ENCODE data around the gene SYNCRIP.
"Not testable (repeated sequence)": the region's sequence is repeated elsewhere in the genome, so short reads cannot be mapped to it uniquely, and the experiment has no call there.

The SYNCRIP gene

GRCh38 chr6:85669735-85670194 is 27.1 kb upstream of the SYNCRIP start:
- peak in 1 of 2 donors; percentile 7 for DNase-seq (ENCODE audit: low read depth in 2 of 2)

GRCh38 chr6:85662251-85662650 is 19.6 kb upstream of the SYNCRIP start:
- DNase-seq (ENCODE audit: low read depth in 2 of 2), result no peak

- no peak for DNase-seq (ENCODE audit: low read depth in 2 of 2)
Observed at GRCh38 chr6:85660181-85660611, 17.5 kb upstream of the SYNCRIP start.

GRCh38 chr6:85650606-85651005 is 7.9 kb upstream of the SYNCRIP start:
- DNase-seq (ENCODE audit: low read depth in 2 of 2), result no peak

- no peak for DNase-seq (ENCODE audit: low read depth in 2 of 2)
Observed at GRCh38 chr6:85644279-85644762, 1.6 kb upstream of the SYNCRIP start.

GRCh38 chr6:85643537-85644278 is 1.0 kb upstream of the SYNCRIP start:
- DNase-seq (ENCODE audit: low read depth in 2 of 2), result peak; percentile 38 to 49

- DNase-seq (ENCODE audit: low read depth in 2 of 2), result peak; percentile 28 to 30
Observed at GRCh38 chr6:85641897-85642773, 551 bp downstream of the SYNCRIP start.

GRCh38 chr6:85641522-85641896 is 1.2 kb downstream of the SYNCRIP start:
- DNase-seq (ENCODE audit: low read depth in 2 of 2), result no peak

GRCh38 chr6:85640821-85641220 is 1.9 kb downstream of the SYNCRIP start:
- no peak for DNase-seq (ENCODE audit: low read depth in 2 of 2)

- DNase-seq (ENCODE audit: low read depth in 2 of 2), result no peak
Observed at GRCh38 chr6:85637579-85637978, 5.1 kb downstream of the SYNCRIP start.

- DNase-seq (ENCODE audit: low read depth in 2 of 2), result no peak
Observed at GRCh38 chr6:85632164-85632942, 10.3 kb downstream of the SYNCRIP start.

- DNase-seq (ENCODE audit: low read depth in 2 of 2), result not testable (repeated sequence)
Observed at GRCh38 chr6:85631117-85631516, 11.6 kb downstream of the SYNCRIP start.

- no peak for DNase-seq (ENCODE audit: low read depth in 2 of 2)
Observed at GRCh38 chr6:85628353-85628752, 14.3 kb downstream of the SYNCRIP start.

- DNase-seq (ENCODE audit: low read depth in 2 of 2), result no peak
Observed at GRCh38 chr6:85620308-85620707, 22.4 kb downstream of the SYNCRIP start.

GRCh38 chr6:85614780-85615179 is 27.9 kb downstream of the SYNCRIP start:
- no peak for DNase-seq (ENCODE audit: low read depth in 2 of 2)

- no peak for DNase-seq (ENCODE audit: low read depth in 2 of 2)
Observed at GRCh38 chr6:85612690-85613474, 29.8 kb downstream of the SYNCRIP start.

- DNase-seq (ENCODE audit: low read depth in 2 of 2), result no peak
Observed at GRCh38 chr6:85610182-85610895, 32.3 kb downstream of the SYNCRIP start.

GRCh38 chr6:85602100-85602499 is 40.6 kb downstream of the SYNCRIP start:
- DNase-seq (ENCODE audit: low read depth in 2 of 2), result no peak

GRCh38 chr6:85600713-85601313 is 41.9 kb downstream of the SYNCRIP start:
- no peak for DNase-seq (ENCODE audit: low read depth in 2 of 2)

Data from activated CD8-positive, alpha-beta memory T cell treated with anti-CD3 and anti-CD28 coated beads for 4 hours (primary cell).